ENCODE data around the gene TEAD3.
"Not testable (repeated sequence)": the region's sequence is repeated elsewhere in the genome, so short reads cannot be mapped to it uniquely, and the experiment has no call there.

TEAD3 gene

GRCh38 chr6:35443341-35444030 lies 53.4 kb downstream of the TEAD3 start:
- no peak for DNase-seq

GRCh38 chr6:35442693-35443092 lies 54.2 kb downstream of the TEAD3 start:
- no peak for DNase-seq

DNA sequence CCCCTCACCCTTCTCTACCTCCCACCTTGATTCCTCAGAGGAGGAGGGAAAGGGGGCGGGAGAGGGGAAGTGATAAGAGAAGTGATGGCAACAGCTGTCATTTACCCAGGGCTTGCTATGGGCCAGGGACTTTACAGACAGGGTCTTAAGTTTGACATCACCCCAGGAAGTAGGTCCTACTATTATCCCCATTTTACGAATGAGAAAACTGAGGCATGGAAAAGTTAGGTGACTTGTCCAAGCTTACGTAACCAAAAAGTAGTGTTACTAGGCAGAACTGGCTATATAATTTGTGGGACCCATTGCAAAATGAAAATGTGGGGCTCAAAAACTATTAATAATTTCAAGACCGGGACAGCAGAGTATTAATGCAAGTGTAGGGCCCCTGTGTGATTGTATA lies 55.2 kb downstream of the TEAD3 start:
- no peak for DNase-seq

- no peak for DNase-seq
Measured at GRCh38 chr6:35441205-35441604, 55.7 kb downstream of the TEAD3 start.

DNA sequence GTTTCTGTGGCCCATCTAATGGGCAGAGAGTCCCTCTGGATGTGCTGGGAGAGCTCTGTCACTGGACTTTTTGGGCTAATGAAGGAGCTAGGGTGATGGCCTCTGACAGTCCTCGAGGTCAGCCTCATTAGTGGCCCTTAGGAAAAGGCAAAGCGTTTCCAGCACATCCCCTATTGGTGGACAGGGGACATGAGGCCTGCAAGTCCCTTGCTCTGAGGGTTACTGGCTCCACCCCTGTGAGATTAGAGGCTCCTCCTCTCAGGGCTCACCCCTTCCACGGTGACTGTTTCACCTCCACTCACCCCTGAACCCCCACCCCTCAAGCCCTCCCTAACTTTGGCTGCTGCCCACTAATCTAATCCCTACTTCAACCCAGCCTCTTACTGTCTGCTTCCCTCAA lies 57.6 kb downstream of the TEAD3 start:
- no peak for DNase-seq

DNA sequence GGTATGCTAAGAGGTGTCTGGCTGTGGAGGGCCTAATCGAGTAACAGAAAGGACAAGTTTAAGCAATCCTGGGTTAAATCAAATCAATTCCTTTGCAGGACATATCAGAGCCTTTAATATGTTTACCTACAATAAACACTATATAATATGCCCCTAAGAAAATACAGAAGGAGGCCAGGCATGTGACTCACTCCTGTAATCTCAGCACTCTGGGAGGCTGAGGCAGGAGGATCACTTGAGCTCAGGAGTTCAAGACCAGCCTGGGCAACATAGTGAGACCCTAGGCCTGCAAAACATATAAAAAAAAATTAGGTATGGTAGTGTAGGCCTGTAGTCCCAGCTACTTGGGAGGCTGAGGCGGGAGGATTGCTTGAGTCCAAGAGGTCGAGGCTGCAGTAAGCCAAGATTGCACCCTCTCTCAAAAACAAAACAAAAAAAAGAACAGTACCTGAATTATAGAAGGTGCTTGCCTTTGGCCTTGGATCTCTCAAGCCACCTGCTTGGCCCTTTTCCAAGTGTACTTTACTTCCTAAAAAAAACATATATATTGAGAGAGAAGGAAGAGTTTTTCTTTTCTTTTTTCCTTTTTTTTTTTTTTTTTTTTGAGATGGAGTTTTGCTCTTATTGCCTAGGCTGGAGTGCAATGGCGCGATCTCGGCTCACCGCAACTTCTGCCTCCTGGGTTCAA lies 58.4 kb downstream of the TEAD3 start:
- DNase-seq: not testable (repeated sequence)

GRCh38 chr6:35436071-35436857 lies 60.6 kb downstream of the TEAD3 start:
- DNase-seq: no peak

DNA sequence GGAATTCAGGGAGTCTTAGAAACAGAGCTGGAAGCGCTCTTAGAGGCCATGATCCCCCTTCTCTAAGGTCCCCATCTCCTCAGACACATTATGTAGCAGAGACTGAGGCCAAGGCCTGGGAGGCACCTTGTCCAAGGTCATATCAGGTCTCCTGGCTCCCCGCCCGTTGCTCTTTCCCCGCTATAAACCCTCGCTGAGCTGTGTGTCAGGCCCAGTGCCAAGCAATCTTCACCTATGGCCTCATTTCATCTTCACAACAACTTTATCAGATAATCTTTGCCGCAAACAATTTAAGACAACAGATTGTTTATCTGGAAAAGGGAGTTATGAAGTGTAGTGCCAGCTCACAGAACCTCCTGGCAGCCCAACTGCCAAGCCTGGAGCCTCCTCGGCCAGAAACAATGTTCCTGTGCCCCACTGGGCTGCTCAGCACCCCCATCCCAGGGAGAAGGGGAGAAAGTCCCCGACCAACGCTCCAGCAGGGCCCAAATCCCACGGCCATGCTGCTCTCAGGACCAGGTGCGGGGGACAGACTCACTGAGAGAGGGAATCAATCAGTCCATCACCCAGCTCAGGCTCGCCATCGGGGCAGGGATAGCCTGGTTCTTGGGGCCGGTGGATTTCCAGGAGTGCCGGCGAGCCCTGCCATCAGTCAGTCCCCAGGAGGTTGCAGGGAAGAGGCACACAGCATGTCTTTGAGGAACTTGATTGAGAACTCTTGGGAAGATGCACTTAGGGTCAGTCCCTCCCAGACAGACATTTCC lies 61.6 kb downstream of the TEAD3 start:
- no peak for DNase-seq

- not testable (repeated sequence) for DNase-seq
Measured at GRCh38 chr6:35432702-35433101, 64.2 kb downstream of the TEAD3 start.

GRCh38 chr6:35432291-35432690 lies 64.6 kb downstream of the TEAD3 start:
- no peak for DNase-seq

GRCh38 chr6:35429463-35429862 lies 67.4 kb downstream of the TEAD3 start:
- no peak for DNase-seq

- no peak for DNase-seq
Measured at GRCh38 chr6:35428421-35429149, 68.3 kb downstream of the TEAD3 start.

GRCh38 chr6:35427851-35428321 lies 69.0 kb downstream of the TEAD3 start:
- no peak for DNase-seq

- no peak for DNase-seq
Measured at GRCh38 chr6:35427435-35427834, 69.4 kb downstream of the TEAD3 start.

DNA sequence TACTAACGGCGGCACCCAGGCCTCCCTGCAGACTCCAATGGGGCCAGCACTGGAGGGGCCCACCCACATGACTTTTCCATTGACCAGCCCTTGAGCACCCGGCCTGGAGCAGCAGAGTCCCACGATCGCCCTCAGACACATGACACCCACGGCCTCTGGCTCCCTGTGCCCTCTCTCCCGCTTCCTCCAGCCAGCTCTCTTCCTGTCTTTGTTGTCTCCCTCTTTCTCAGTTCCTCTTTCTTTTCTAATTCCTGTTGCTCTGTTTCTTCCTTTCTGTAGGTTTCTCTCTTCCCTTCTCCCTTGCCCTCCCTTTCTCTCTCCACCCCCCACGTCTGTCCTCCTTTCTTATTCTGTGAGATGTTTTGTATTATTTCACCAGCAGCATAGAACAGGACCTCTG lies 70.8 kb downstream of the TEAD3 start:
- DNase-seq: no peak

DNA sequence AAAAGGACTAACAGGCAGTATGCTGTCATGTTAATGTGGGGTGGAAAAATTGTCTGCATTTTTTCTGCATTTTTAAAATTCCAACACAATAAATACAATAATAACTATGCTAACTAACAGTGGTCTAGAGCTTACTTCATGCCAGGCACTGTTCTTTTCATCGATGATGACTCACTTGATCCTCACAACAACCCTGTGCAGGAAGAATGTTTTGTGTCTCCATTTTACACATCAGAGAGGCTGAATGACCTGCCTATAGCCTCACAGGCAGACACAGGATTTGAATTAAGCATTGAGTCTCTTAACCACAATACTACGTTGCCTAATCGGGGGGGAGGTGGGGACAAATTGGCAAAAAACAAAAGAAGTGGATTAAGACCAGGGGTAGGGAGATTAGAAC lies 71.6 kb downstream of the TEAD3 start:
- DNase-seq: no peak

All from NK-92 treated with Interleukin-12 subunit alpha and Interleukin-12 subunit beta, amount 100 ng/mL, for 24 hours (cell line).